ENCODE results near the gene LILRB1.
"Not testable (repeated sequence)": the region's sequence is repeated elsewhere in the genome, so short reads cannot be mapped to it uniquely, and the experiment has no call there.

Gene LILRB1

GRCh38 chr19:54624934-54625730 lies 5.2 kb upstream of the LILRB1 start:
- DNase-seq (ENCODE audit: low read depth in 3 of 3), result not testable (repeated sequence)

- DNase-seq (ENCODE audit: low read depth in 3 of 3), result no peak
These were observed 3.5 kb upstream of the LILRB1 start for GRCh38 chr19:54626757-54627156.

- not testable (repeated sequence) for DNase-seq (ENCODE audit: low read depth in 3 of 3)
These were observed 2.4 kb upstream of the LILRB1 start for GRCh38 chr19:54627912-54628311.

- no peak for DNase-seq (ENCODE audit: low read depth in 3 of 3)
These were observed 498 bp downstream of the LILRB1 start for GRCh38 chr19:54630782-54631181.

- DNase-seq (ENCODE audit: low read depth in 3 of 3), result not testable (repeated sequence)
These were observed 1.4 kb downstream of the LILRB1 start for GRCh38 chr19:54631489-54632337.

- DNase-seq (ENCODE audit: low read depth in 3 of 3), result not testable (repeated sequence)
These were observed 2.2 kb downstream of the LILRB1 start for GRCh38 chr19:54632517-54632916.

- no peak for DNase-seq (ENCODE audit: low read depth in 3 of 3)
These were observed 3.1 kb downstream of the LILRB1 start for GRCh38 chr19:54633401-54633800.

GRCh38 chr19:54636081-54636480 lies 5.8 kb downstream of the LILRB1 start:
- not testable (repeated sequence) for DNase-seq (ENCODE audit: low read depth in 3 of 3)

- no peak for DNase-seq (ENCODE audit: low read depth in 3 of 3)
These were observed 8.4 kb downstream of the LILRB1 start for GRCh38 chr19:54638683-54639082.

- not testable (repeated sequence) for DNase-seq (ENCODE audit: low read depth in 3 of 3)
These were observed 12.7 kb downstream of the LILRB1 start for GRCh38 chr19:54642953-54643352.

GRCh38 chr19:54643583-54643982 lies 13.3 kb downstream of the LILRB1 start:
- not testable (repeated sequence) for DNase-seq (ENCODE audit: low read depth in 3 of 3)

GRCh38 chr19:54644056-54644455 lies 13.8 kb downstream of the LILRB1 start:
- no peak for DNase-seq (ENCODE audit: low read depth in 3 of 3)

- no peak for DNase-seq (ENCODE audit: low read depth in 3 of 3)
These were observed 16.1 kb downstream of the LILRB1 start for GRCh38 chr19:54646331-54646841.

GRCh38 chr19:54648129-54648528 lies 17.8 kb downstream of the LILRB1 start:
- DNase-seq (ENCODE audit: low read depth in 3 of 3), result no peak

- no peak for DNase-seq (ENCODE audit: low read depth in 3 of 3)
These were observed 19.9 kb downstream of the LILRB1 start for GRCh38 chr19:54650108-54650655.

GRCh38 chr19:54653181-54653809 lies 23.0 kb downstream of the LILRB1 start:
- no peak for DNase-seq (ENCODE audit: low read depth in 3 of 3)

GRCh38 chr19:54654447-54655321 lies 24.4 kb downstream of the LILRB1 start:
- no peak for DNase-seq (ENCODE audit: low read depth in 3 of 3)

- DNase-seq (ENCODE audit: low read depth in 3 of 3), result no peak
These were observed 29.0 kb downstream of the LILRB1 start for GRCh38 chr19:54659300-54659699.

- no peak for DNase-seq (ENCODE audit: low read depth in 3 of 3)
These were observed 30.0 kb downstream of the LILRB1 start for GRCh38 chr19:54660306-54660705.

- no peak for DNase-seq (ENCODE audit: low read depth in 3 of 3)
These were observed 30.7 kb downstream of the LILRB1 start for GRCh38 chr19:54660964-54661363.

Measured in stimulated activated CD4-positive, alpha-beta T cell treated with anti-CD3 and anti-CD28 coated beads, TNF-alpha, amount 100 ng/mL, for 48 hours (primary cell).